Measurements from ENCODE around the gene LLPH. TPM values are rescaled to one million over a fixed set of nuclear protein-coding genes. Genes with fewer than 3 reads are reported as not detected.

Gene LLPH
- total RNA-seq, 1 donor from 2014 or later = 17.1 TPM

DNA sequence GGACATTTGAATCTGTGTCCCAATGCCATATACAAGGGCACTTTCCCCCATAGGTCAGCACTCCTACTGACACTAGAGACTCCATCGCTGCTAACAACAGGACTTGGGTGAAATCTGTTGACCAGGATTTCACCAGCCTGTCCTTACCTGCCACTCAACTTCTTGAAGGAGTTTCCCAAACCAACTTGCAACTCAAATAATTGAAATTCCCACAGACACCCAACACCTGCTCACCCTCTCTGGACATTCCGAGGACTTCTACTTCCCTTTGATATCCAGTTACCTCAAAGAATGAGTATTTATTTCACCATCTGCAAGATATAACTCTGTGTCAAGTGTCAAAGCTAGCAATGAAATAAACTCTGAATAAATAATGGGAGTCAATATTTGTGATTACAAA is 44.6 kb downstream of the LLPH start:
- intact Hi-C loops (cut with DNase I) = no loop called here

DNA sequence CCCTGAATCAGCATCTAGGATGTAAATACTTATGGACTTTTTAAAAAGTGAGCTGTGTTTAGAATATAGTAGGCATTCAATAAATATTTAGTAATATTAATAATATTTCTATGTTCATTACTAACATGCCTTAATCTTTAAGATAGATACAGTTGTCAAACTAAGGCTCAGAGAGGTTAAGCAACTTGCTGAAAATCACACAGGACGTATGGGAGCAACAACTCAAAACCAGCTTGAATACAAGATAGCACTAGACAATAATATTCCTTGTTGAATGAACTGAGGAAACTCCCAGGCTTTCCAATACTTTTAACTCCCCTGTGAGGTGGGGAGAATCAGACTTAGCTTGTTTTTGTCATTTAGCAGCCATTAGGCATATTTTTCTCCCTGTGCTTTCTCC is 45.3 kb downstream of the LLPH start:
- no peaks in the 10 kb centered on the region for H3K9me3 ChIP-seq
- no peak for DNase-seq
- no peak overlapping the region for H3K4me3 ChIP-seq
- H3K36me3 ChIP-seq = no peaks in the 10 kb centered on the region
- H3K27me3 ChIP-seq = peaks cover 4% of the 10 kb centered on the region
- intact Hi-C loops (cut with DNase I) = no loop called here
- no peaks in the 10 kb centered on the region for H3K4me1 ChIP-seq
- no peak for ATAC-seq
- no peak overlapping the region for H3K27ac ChIP-seq
- TF ChIP-seq, protein P1, sequence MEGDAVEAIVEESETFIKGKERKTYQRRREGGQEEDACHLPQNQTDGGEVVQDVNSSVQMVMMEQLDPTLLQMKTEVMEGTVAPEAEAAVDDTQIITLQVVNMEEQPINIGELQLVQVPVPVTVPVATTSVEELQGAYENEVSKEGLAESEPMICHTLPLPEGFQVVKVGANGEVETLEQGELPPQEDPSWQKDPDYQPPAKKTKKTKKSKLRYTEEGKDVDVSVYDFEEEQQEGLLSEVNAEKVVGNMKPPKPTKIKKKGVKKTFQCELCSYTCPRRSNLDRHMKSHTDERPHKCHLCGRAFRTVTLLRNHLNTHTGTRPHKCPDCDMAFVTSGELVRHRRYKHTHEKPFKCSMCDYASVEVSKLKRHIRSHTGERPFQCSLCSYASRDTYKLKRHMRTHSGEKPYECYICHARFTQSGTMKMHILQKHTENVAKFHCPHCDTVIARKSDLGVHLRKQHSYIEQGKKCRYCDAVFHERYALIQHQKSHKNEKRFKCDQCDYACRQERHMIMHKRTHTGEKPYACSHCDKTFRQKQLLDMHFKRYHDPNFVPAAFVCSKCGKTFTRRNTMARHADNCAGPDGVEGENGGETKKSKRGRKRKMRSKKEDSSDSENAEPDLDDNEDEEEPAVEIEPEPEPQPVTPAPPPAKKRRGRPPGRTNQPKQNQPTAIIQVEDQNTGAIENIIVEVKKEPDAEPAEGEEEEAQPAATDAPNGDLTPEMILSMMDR (IDR thresholded peaks at IDR 0.05) = no peak

More for the DNA sequence above, 44.6 kb downstream of the LLPH start:
- H3K27me3 ChIP-seq = peaks cover 4% of the 10 kb centered on the region
- no peak for ATAC-seq
- H3K36me3 ChIP-seq = no peaks in the 10 kb centered on the region
- TF ChIP-seq, protein P1 (IDR thresholded peaks at IDR 0.05) = no peak
- no peaks in the 10 kb centered on the region for H3K9me3 ChIP-seq
- DNase-seq = no peak
- no peak overlapping the region for H3K4me3 ChIP-seq
- no peak overlapping the region for H3K27ac ChIP-seq
- H3K4me1 ChIP-seq = no peaks in the 10 kb centered on the region

DNA sequence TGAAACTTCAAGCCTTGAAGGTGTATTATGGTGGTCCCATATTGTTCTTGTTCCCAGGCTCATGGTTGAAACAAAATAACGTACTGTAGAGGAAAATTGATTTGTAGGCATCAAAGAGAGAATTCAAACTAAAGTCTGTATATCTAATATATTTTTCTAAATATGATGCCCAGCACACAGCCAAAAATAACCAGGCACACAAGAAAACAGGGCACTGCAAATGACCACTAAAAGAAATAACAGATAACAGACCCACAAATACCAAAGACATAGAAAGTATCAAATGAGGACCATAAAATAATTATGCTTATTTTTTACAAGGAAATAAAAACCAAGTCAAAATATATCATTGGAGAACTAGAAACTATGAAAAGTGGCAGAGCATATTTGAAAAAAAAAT is 46.8 kb downstream of the LLPH start:
- TF ChIP-seq, protein P1 (IDR thresholded peaks at IDR 0.05) = no peak
- ATAC-seq = no peak
- Histone ChIP-seq H3K27ac (no peak overlapping the region), H3K9me3 (no peaks in the 10 kb centered on the region), H3K4me3 (no peak overlapping the region), H3K36me3 (no peaks in the 10 kb centered on the region), H3K27me3 (peaks cover 4% of the 10 kb centered on the region), H3K4me1 (no peaks in the 10 kb centered on the region)
- no peak for DNase-seq
- intact Hi-C loops (cut with DNase I) = no loop called here

DNA sequence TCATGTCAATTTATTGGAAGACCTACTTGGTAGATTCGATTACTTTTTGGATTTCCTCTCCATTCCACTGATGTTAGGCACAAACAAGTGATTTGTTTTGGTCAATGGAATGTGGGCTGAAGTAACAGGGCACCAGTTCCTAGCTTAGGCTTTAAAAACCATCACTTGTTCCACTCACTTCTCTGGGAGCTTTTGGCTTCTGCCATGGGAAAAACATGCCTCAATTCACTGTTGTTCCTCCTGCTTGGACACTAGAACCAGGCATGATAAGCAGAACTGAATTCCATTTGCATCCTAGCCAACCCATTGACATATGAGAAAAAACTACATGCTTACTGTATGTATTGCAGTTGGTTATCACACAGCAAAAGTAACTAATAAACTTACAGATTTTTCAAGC is 47.8 kb downstream of the LLPH start:
- H3K27me3 ChIP-seq = no peaks in the 10 kb centered on the region
- ATAC-seq (no peak), DNase-seq (no peak)
- TF ChIP-seq, protein P1 (IDR thresholded peaks at IDR 0.05) = no peak
- H3K27ac ChIP-seq = no peak overlapping the region
- H3K9me3 ChIP-seq = no peaks in the 10 kb centered on the region
- intact Hi-C loops (cut with DNase I) = no loop called here
- H3K4me1 ChIP-seq = no peaks in the 10 kb centered on the region
- no peaks in the 10 kb centered on the region for H3K36me3 ChIP-seq
- no peak overlapping the region for H3K4me3 ChIP-seq

DNA sequence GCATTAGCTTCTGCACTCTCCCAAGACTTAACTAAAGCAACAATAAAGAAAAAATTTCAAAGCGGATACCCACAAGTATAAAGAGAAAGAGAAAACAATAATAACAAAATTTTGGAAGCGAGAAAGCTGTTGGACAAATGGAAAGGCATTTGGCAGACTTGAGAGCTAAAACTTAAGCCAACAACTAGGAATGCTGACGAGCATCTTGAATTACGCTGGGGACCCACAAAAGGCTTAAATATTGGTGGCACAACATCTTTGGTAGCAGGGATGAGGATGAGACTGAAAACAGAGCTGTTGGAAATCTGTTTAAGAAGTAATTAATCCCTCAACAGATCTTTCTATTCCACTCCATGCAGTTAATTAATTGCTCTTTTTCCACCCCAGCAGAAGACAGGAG is 49.8 kb downstream of the LLPH start:
- H3K4me3 ChIP-seq = no peak overlapping the region
- intact Hi-C loops (cut with DNase I) = no loop called here
- DNase-seq = no peak
- ATAC-seq = no peak
- no peak overlapping the region for H3K27ac ChIP-seq
- no peaks in the 10 kb centered on the region for H3K36me3 ChIP-seq
- no peaks in the 10 kb centered on the region for H3K9me3 ChIP-seq
- no peaks in the 10 kb centered on the region for H3K4me1 ChIP-seq
- no peaks in the 10 kb centered on the region for H3K27me3 ChIP-seq
- TF ChIP-seq, protein P1 (IDR thresholded peaks at IDR 0.05) = no peak

DNA sequence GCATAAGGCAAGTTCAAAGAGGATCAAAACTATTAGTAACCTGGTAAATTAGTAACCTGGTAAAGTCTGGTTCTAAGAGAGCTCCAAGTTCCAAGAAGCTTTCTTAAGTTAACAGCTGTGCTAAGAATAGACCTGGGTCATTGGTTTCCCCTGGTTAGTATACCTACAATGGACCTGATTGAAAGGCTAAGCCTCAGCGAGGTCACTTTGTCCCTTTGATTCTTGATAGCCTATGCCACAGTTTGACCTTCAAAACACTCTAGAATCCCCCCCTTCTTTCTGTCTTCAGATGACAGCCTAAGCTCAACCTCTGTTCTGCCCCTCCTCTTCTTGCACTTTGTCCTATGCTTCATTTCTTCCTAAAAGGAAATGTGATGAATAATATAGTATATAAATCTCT is 53.0 kb downstream of the LLPH start:
- ATAC-seq (no peak), DNase-seq (no peak)
- no peak overlapping the region for H3K4me3 ChIP-seq
- intact Hi-C loops (cut with DNase I) = no loop called here
- peaks cover 3% of the 10 kb centered on the region for H3K27me3 ChIP-seq
- H3K4me1 ChIP-seq = no peaks in the 10 kb centered on the region
- TF ChIP-seq, protein P1 (IDR thresholded peaks at IDR 0.05) = no peak
- H3K9me3 ChIP-seq = no peaks in the 10 kb centered on the region
- H3K36me3 ChIP-seq = no peaks in the 10 kb centered on the region
- no peak overlapping the region for H3K27ac ChIP-seq
